Myocyte (in vitro differentiated cells): ENCODE results near the gene ROCK2. TPM values are rescaled to one million over a fixed set of nuclear protein-coding genes. Genes with fewer than 3 reads are reported as not detected.

ENCODE experiments used
- DNase-seq: peaks from one replicate; pipeline ENCODE4 v3.0.0-alpha.2; 2012; ENCODE audit warnings: low read depth
- polyA plus RNA-seq: library from polyadenylated mRNA; unstranded; fragments of >200 nt; gene quantifications from one replicate; pipeline ENCODE4 v1.2.1, GENCODE V29; 2012; ENCODE audit warnings: missing spikeins
- total RNA-seq: library from RNA; depleted of rRNA; stranded (reverse); fragments of >200 nt; gene quantifications from 2 replicates; pipeline ENCODE4 v1.2.3, GENCODE V29; 2014

ROCK2 gene
- 27.2 and 41.1 TPM in 2 replicates for total RNA-seq
- 6.8 TPM for polyA plus RNA-seq

GRCh38 chr2:11344342-11344955 is at the start of gene ROCK2:
ROCK2 (minus strand) TSS chr2:11344636; CDS start chr2:11344136, 500 bp downstream.
- DNase-seq = peak; percentile 90

- DNase-seq = no peak
These were observed 49.3 kb upstream of the ROCK2 start for GRCh38 chr2:11393711-11394236.

- DNase-seq = no peak
These were observed 47.5 kb upstream of the ROCK2 start for GRCh38 chr2:11391942-11392266.

- no peak for DNase-seq
These were observed 45.9 kb upstream of the ROCK2 start for GRCh38 chr2:11390399-11390658.

GRCh38 chr2:11389551-11390398 is 45.3 kb upstream of the ROCK2 start:
- no peak for DNase-seq

- no peak for DNase-seq
These were observed 44.6 kb upstream of the ROCK2 start for GRCh38 chr2:11389052-11389420.

GRCh38 chr2:11388262-11389051 is 44.0 kb upstream of the ROCK2 start:
- peak; percentile 51 for DNase-seq

GRCh38 chr2:11387843-11388242 is 43.4 kb upstream of the ROCK2 start:
- no peak for DNase-seq

- no peak for DNase-seq
These were observed 42.6 kb upstream of the ROCK2 start for GRCh38 chr2:11387100-11387390.

- DNase-seq = no peak
These were observed 41.4 kb upstream of the ROCK2 start for GRCh38 chr2:11385847-11386246.

GRCh38 chr2:11385216-11385615 is 40.8 kb upstream of the ROCK2 start:
- DNase-seq = no peak

- peak; percentile 50 for DNase-seq
These were observed 35.1 kb upstream of the ROCK2 start for GRCh38 chr2:11379558-11379957.

GRCh38 chr2:11377928-11378545 is 33.6 kb upstream of the ROCK2 start:
- peak; percentile 27 for DNase-seq

- DNase-seq = no peak
These were observed 31.6 kb upstream of the ROCK2 start for GRCh38 chr2:11376071-11376470.

GRCh38 chr2:11375689-11376027 is 31.2 kb upstream of the ROCK2 start:
- no peak for DNase-seq

GRCh38 chr2:11375025-11375688 is 30.7 kb upstream of the ROCK2 start:
- peak; percentile 47 for DNase-seq

GRCh38 chr2:11373096-11373495 is 28.7 kb upstream of the ROCK2 start:
- peak; percentile 47 for DNase-seq

- no peak for DNase-seq
These were observed 26.9 kb upstream of the ROCK2 start for GRCh38 chr2:11371092-11371937.

GRCh38 chr2:11370377-11371091 is 26.1 kb upstream of the ROCK2 start:
- no peak for DNase-seq

- DNase-seq = peak; percentile 40
These were observed 23.7 kb upstream of the ROCK2 start for GRCh38 chr2:11368059-11368572.
